ENCODE results near the gene LCN9.

The LCN9 gene

GRCh38 chr9:135673941-135674340 lies 10.8 kb downstream of the LCN9 start:
- DNase-seq = no peak

GRCh38 chr9:135674977-135675376 lies 11.9 kb downstream of the LCN9 start:
- DNase-seq = no peak

GRCh38 chr9:135676891-135677290 lies 13.8 kb downstream of the LCN9 start:
- no peak for DNase-seq

GRCh38 chr9:135677641-135678168 lies 14.6 kb downstream of the LCN9 start:
- DNase-seq = no peak

GRCh38 chr9:135678236-135679017 lies 15.3 kb downstream of the LCN9 start:
- DNase-seq = no peak

- no peak for DNase-seq
Measured at GRCh38 chr9:135680056-135680455, 16.9 kb downstream of the LCN9 start.

- no peak for DNase-seq
Measured at GRCh38 chr9:135681161-135681560, 18.1 kb downstream of the LCN9 start.

- DNase-seq = no peak
Measured at GRCh38 chr9:135683401-135684034, 20.4 kb downstream of the LCN9 start.

GRCh38 chr9:135684691-135685090 lies 21.6 kb downstream of the LCN9 start:
- DNase-seq = no peak

GRCh38 chr9:135687216-135687615 lies 24.1 kb downstream of the LCN9 start:
- DNase-seq = no peak

- DNase-seq = no peak
Measured at GRCh38 chr9:135689011-135689410, 25.9 kb downstream of the LCN9 start.

- DNase-seq = no peak
Measured at GRCh38 chr9:135690836-135691570, 27.9 kb downstream of the LCN9 start.

- no peak for DNase-seq
Measured at GRCh38 chr9:135692410-135692809, 29.3 kb downstream of the LCN9 start.

- no peak for DNase-seq
Measured at GRCh38 chr9:135693265-135693664, 30.2 kb downstream of the LCN9 start.

GRCh38 chr9:135693771-135694170 lies 30.7 kb downstream of the LCN9 start:
- DNase-seq = no peak

- DNase-seq = no peak
Measured at GRCh38 chr9:135694414-135694813, 31.3 kb downstream of the LCN9 start.

GRCh38 chr9:135695036-135695435 lies 31.9 kb downstream of the LCN9 start:
- DNase-seq = no peak

- no peak for DNase-seq
Measured at GRCh38 chr9:135695642-135696041, 32.5 kb downstream of the LCN9 start.

- no peak for DNase-seq
Measured at GRCh38 chr9:135696446-135696845, 33.3 kb downstream of the LCN9 start.

GRCh38 chr9:135697226-135697625 lies 34.1 kb downstream of the LCN9 start:
- DNase-seq = no peak

GRCh38 chr9:135698236-135698635 lies 35.1 kb downstream of the LCN9 start:
- no peak for DNase-seq

- DNase-seq = no peak
Measured at GRCh38 chr9:135698767-135699166, 35.7 kb downstream of the LCN9 start.

GRCh38 chr9:135699440-135699839 lies 36.3 kb downstream of the LCN9 start, which contains the start of gene SOHLH1:
Gene SOHLH1, minus strand, starts transcription at chr9:135699481. Its CDS starts 14 bp downstream, at chr9:135699467.
- DNase-seq = no peak

- DNase-seq = no peak
Measured at GRCh38 chr9:135700525-135700924, 37.4 kb downstream of the LCN9 start.
